DMS 273 treated with DMSO at 0.1 percent for 48 hours (cell line): ENCODE results near the gene RUFY4.
"Not testable (repeated sequence)": the region's sequence is repeated elsewhere in the genome, so short reads cannot be mapped to it uniquely, and the experiment has no call there.

Source experiments
- DNase-seq: peaks from one replicate; lab custom pipeline; 2025; lab: John Stamatoyannopoulos, UW

Gene RUFY4, protein sequence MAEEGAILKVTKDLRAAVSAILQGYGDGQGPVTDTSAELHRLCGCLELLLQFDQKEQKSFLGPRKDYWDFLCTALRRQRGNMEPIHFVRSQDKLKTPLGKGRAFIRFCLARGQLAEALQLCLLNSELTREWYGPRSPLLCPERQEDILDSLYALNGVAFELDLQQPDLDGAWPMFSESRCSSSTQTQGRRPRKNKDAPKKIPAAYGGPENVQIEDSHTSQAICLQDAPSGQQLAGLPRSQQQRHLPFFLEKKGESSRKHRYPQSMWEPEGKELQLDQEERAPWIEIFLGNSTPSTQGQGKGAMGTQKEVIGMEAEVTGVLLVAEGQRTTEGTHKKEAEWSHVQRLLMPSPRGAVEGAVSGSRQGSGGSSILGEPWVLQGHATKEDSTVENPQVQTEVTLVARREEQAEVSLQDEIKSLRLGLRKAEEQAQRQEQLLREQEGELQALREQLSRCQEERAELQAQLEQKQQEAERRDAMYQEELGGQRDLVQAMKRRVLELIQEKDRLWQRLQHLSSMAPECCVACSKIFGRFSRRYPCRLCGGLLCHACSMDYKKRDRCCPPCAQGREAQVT

GRCh38 chr2:218068721-218069334, at the start of gene RUFY4:
TSS of gene RUFY4 (plus strand) at chr2:218069253. CDS start at chr2:218070606, 1,353 bp downstream.
- DNase-seq: not testable (repeated sequence)

DNA sequence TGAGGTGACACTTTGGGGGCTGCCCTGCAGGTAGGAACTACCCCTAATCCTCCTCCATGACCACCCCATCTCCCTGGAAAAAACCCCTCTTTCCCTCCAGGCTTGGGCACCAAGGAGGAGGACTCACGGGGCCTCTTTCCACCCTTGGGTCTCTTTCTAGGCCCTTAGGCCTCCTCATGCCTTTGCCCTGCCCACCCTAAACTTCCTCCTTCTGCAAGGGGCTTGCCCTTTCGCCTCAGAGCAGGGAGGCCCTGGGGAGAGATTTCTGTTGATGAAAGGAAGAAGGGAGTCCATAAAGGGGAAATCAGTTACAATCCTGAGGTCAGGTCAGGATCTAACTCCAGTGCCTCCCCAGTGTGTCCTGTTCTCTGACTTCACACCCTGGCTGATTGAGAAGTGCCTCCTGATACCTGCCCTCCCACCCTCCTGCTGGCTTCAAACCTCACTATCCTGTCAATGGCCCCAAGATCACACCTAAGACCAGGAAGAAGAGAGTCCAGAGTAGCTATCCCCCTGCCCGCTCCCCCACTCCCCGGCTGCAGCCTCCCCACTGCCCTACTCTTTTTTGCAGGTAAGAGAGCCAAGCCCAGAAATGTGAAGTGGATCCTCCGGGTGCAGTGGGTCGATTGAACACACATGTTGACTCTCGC, 49.5 kb upstream of the RUFY4 start:
- no peak for DNase-seq

DNA sequence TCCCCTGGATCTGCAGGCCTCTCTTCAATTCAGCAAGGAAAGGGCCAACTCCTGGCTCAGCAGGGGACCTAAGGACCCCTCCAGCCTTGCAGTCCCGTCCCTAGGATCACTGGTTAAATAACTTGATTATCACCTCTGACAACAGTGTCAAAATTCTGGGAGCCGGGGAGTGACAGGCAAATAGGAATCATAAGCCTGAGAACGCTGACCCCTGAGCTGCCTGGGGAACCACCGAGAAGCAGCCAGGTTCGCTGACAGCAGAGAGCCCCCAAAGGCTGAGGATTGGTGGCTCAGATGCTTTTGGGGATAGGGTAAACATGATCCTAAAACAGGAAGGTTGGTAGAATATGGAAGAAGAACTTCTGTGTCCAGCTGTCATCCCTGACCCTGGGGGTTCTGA, 48.8 kb upstream of the RUFY4 start:
- no peak for DNase-seq

- no peak for DNase-seq
These were observed 48.0 kb upstream of the RUFY4 start for GRCh38 chr2:218020966-218021535.

DNA sequence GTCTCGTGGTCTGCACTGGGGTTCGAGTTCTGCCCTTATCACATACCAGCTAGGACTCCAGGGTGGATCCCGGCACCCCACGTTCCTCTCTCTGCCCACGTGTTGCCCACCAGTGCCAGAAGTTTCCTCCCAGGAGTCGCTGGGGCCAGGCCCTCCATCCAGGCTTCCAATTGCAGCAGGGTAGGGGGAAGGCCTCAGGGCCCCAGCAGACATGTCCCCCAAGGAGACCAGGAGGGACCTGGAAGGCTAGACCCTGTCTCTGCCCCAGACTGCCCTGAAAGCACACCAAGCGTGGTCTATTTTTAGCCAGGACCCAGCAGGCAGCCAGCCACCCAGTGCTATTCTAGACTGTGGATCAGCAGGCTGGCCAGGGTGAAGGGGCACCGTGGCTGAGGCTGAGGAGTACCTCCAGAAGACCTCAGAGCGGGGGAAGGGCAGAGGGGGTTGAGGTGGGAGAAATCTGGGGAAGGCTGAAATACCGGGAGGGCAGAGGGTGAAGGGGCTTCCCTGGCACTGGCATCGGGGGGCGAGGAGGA, 47.4 kb upstream of the RUFY4 start:
- DNase-seq: no peak

GRCh38 chr2:218022131-218022850, 46.8 kb upstream of the RUFY4 start:
- no peak for DNase-seq

- DNase-seq: no peak
These were observed 46.1 kb upstream of the RUFY4 start for GRCh38 chr2:218022851-218023530.

DNA sequence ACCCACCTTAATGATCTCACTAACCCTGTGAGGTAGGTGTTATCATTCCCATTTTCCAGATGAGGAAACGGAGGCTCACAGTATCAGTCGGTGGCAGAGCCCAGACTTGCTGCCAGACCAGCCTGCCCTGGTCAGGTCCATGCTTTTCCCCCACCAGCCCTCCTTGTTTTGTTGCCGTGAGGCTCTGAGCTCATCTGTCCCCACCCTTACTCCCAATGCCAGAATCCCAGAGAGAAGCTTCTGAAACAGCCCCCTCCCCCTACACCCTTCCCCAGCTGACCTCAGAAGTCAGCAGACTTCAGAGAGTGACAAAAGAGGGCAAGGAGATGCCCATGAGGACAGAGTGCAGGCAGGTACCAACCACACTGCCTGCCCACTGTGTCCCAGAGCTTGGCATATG, 45.4 kb upstream of the RUFY4 start:
- DNase-seq: no peak

DNA sequence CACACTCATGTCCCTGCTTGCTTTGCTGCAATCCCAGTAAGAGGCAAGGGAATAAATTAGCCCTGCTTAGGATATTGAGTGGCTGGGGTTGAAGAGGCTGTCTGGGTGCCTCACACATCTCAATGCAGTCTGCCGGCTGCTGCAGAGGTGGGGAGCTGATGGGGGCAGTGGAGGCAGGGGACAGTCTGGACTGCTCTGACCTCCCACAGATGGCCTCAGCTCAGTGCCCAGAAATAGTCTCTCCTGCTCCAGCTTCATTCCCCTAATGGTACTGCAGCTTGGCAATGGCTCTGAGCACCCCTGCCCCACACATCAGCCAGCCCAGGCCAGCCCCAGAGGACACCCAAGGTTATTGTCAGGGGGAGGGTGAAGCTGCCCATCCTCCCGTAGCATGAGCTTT, 44.7 kb upstream of the RUFY4 start:
- no peak for DNase-seq

- no peak for DNase-seq
These were observed 44.2 kb upstream of the RUFY4 start for GRCh38 chr2:218024871-218025270.

- no peak for DNase-seq
These were observed 42.8 kb upstream of the RUFY4 start for GRCh38 chr2:218026244-218026643.

DNA sequence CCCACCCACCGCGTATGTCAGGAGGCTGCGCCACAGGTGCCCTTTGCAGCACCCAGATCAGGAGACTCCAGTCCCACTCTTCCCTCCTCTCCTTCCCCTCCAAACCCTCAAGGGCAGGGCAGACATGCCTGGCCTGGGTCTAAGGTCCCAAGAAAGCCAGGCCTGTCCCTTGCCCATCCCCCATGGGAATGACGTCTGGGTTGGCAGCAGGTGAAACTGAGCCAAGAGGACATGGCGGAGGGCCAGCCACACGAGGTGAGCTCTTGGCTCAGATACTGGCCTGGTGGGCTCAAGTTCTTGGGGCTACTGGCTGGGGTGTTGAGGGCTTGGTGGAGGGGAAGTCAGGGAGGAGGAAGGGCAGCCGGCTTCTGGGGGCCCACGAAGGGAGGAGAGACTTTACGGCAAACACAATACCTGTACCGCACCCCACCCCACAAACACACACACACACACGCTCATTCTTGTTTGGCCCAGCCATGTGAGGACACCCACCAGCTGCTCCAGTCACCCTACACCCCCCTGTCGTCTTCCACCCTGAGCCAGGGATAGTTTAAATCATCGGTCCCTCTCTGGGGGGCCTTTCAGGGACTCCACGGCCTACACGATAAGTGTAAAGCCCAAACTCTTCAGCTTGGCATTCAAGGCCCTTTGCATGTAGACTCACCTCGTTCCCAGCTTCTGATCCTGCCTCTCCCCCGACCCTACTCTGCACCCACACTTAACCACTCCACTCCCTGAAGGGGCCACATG, 42.2 kb upstream of the RUFY4 start:
- DNase-seq: no peak

DNA sequence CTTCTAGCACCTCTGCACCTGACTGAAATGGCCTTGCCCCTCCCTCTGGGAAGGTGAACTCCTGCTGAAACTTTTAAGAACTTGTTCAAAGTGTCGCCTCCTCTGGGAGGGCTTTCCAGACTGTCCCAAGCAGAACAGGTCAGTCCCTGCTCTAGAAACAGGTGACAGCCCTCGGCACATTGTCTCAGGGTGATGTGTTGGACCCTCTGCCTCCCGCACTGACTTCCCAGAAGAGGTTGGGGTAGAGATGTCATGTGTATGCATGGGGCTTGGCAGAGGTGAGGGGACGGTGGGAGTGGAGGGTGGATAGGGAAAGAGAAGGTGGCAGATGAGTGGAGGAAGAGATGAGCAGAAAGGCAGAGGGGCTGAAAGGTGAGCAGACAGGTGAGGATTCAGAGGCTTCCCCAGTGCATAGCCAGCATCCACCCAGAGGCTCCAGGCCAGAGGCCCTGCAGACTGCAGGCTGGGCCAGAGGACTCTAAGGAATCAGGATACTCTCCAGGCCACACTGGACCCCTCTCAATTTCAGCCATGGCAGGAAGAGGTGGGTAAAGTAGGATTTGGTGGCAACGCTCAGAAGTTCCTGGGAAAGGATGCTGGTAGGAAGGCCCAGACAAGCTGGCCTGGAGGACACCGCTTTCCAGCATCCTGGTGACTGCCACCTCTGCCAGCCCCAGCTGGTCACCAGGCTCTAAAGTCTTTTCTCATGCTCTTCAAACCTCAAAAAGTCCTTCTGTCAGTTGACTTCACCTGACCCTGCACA, 41.4 kb upstream of the RUFY4 start:
- DNase-seq: no peak

GRCh38 chr2:218028189-218028495, 40.9 kb upstream of the RUFY4 start:
- DNase-seq: no peak

DNA sequence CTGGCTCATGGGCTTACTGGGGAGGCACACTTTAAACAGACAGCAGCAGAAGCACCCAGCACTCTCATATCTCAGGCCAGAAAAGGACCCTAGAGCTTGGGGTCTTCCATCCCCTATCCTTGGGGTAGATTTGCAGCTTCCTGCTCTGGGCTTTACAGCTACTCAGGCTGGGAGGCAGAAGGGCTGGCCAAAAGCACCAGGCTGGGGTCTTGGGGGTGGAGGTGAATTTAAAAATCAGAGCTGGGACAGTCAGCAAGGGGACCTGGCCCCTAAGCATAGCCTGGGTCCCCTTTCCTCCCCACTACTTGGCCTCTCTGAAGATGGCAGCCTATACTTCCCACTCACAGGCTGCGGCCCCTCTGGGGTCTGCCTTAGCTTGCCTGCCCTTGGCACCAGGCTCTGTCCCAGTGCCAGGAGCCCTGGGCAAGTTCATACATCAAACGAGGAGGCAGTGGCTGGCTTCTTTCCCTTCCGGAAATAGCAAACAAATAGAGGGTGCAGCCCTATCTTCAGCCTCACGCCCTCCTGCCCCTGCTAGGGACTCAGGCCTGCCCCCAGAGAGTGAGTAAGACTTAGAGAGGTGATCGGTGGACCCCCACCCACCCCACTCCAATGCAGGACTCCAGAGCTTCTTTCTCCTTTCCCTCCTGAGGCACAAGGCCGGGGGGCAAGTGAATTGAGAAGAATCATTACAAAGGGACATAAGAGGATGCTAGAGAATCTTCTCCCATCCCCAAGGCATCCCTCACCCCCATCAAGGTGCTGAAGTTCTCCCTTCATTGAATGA, 40.3 kb upstream of the RUFY4 start:
- DNase-seq: no peak

GRCh38 chr2:218029366-218030360, 39.4 kb upstream of the RUFY4 start:
- DNase-seq: no peak

DNA sequence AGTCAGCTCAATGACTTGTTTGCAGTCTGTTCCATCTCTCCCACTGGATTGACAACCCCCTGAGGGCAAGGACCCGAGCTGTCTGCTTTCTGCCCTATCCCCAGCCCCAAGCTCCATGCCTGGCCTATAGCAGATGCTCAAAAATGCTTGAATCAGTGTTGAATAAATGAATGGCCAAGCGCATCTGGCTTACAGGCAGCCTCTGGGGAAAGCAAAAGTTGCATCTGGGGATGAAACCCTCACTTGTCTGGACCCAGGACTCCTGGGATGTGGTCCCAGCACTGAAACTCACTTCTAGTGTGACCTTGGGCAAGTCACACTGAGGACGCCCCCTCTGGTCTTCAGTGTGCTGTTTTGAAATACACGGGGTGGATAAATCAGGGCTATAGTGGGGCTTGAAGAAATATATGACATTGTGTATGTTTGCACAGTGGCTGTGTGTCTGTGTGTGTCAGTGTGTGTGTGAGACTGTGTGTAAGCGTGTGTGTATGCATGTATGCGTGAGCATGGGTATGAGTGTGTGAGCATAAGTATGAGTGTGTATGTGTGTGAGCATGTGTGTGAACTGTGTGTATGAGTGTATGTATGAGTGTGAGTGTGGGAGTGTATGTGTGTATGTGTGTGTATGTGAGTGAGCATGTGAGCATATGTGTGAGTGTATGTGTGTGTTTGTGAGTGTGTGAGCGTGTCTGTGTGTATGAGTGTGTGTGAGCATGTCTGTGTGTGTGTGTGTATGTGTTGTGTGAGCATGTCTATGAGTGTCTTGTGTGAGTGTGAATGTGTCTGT, 38.5 kb upstream of the RUFY4 start:
- no peak for DNase-seq
